ENCODE measurements around the gene PHACTR3. TPM values are rescaled to one million over a fixed set of nuclear protein-coding genes. Genes with fewer than 3 reads are reported as not detected.

PHACTR3 gene
- total RNA-seq, 1 experiment from 2014 or later, result not detected

GRCh38 chr20:59790346-59790745, 186.0 kb downstream of the PHACTR3 start:
- ChIA-PET POLR2A (no interaction called here), RAD21 (ENCODE audit: low non-redundant PET in 1 of 2, low total read pairs in 2 of 2, uncharacterized antibody in 2 of 2, unreplicated experiment in 2 of 2) (no interaction called here), CTCF (interaction anchor here (2.1 kb wide), 1 partner anchor 60 kb away, joined by 5 read pairs; no protein-coding TSS in a partner anchor)
- Histone ChIP-seq H3K9me3 (ENCODE audit: control insufficient read depth in 1 of 2, insufficient read depth in 1 of 2, low read depth in 1 of 2, low read length in 2 of 2) (no peaks in the 10 kb centered on the region), H2AFZ (ENCODE audit: low read depth, low read length, poor library complexity, severe bottlenecking) (no peak overlapping the region), H3K36me3 (ENCODE audit: control insufficient read depth in 1 of 2, insufficient read depth in 2 of 2, low read length in 2 of 2) (no peaks in the 10 kb centered on the region), H3K4me2 (ENCODE audit: low read length) (no peak overlapping the region), H3K9me2 (ENCODE audit: insufficient read depth) (no peaks in the 10 kb centered on the region), H3K4me3 (replicated peaks in 1 of 2; ENCODE audit: low read depth in 1 of 2, low read length in 2 of 2) (no peak overlapping the region), H3K4me1 (ENCODE audit: control insufficient read depth in 1 of 2, insufficient read depth in 2 of 2, low read length in 2 of 2) (no peaks in the 10 kb centered on the region), H3K27me3 (ENCODE audit: insufficient read depth, low read length) (peaks cover 21% of the 10 kb centered on the region), H4K20me1 (ENCODE audit: insufficient read depth) (no peaks in the 10 kb centered on the region), H3K9ac (ENCODE audit: low read length) (no peak overlapping the region), H3K79me2 (ENCODE audit: insufficient read depth, low read length) (no peaks in the 10 kb centered on the region), H3K27ac (ENCODE audit: low read depth, low read length) (no peak overlapping the region)
- no peak for TF ChIP-seq SP1 (IDR thresholded peaks at IDR 0.05; ENCODE audit: low read depth)
- TF ChIP-seq POLR2AphosphoS5 (IDR thresholded peaks at IDR 0.05; ENCODE audit: low read depth, low read length), result no peak
- TF ChIP-seq EZH2 (IDR thresholded peaks at IDR 0.05), result no peak
- TF ChIP-seq SRF (IDR thresholded peaks at IDR 0.05; ENCODE audit: low read depth), result no peak
- no peak for TF ChIP-seq FOSL1 (IDR thresholded peaks at IDR 0.05; ENCODE audit: low read depth)
- TF ChIP-seq TCF7L2 (IDR thresholded peaks at IDR 0.05; ENCODE audit: borderline replicate concordance, extremely low read depth, insufficient read depth, insufficient read length), result no peak
- TF ChIP-seq EZH2phosphoT487 (IDR thresholded peaks at IDR 0.05; ENCODE audit: borderline replicate concordance), result no peak
- TF ChIP-seq YY1 (IDR thresholded peaks at IDR 0.05; ENCODE audit: extremely low read depth, insufficient replicate concordance, low read depth, low read length), result no peak
- TF ChIP-seq SIN3A (IDR thresholded peaks at IDR 0.05; ENCODE audit: low read depth), result no peak
- TF ChIP-seq MAX (IDR thresholded peaks at IDR 0.05), result no peak
- TF ChIP-seq ATF3 (IDR thresholded peaks at IDR 0.05), result no peak
- no peak for TF ChIP-seq EGR1 (IDR thresholded peaks at IDR 0.05; ENCODE audit: low read depth)
- TF ChIP-seq CBX3 (IDR thresholded peaks at IDR 0.05; ENCODE audit: low read depth), result no peak
- TF ChIP-seq CEBPB (IDR thresholded peaks at IDR 0.05; ENCODE audit: low read depth), result no peak
- no peak for TF ChIP-seq CTCF (IDR thresholded peaks at IDR 0.05 in 2 of 3, conservative IDR thresholded peaks at IDR 0.05 in 1 of 3; ENCODE audit: borderline replicate concordance in 1 of 3, insufficient read depth in 1 of 3, low read depth in 2 of 3, low read length in 2 of 3)
- TF ChIP-seq RAD21 (IDR thresholded peaks at IDR 0.05; ENCODE audit: low read depth), result no peak
- intact Hi-C loops (cut with micrococcal nuclease), result no loop called here
- DNase-seq (ENCODE audit: low read depth, low spot score) (no peak), ATAC-seq (no peak)
- BruUV-seq (replicated peaks), result no TSS peak

Measured in HCT116 (cell line).